GM12872 (cell line): Measurements from ENCODE around the gene CKAP2.

Source experiments
- TF ChIP-seq, protein P1 (sequence below): IDR thresholded peaks from 3 replicates; pipeline ENCODE4 v1.5.1; 2011; ENCODE audit warnings: low read depth, mild to moderate bottlenecking, low read length, moderate library complexity; ENCODE audit not compliant: insufficient read depth

CKAP2 gene

DNA sequence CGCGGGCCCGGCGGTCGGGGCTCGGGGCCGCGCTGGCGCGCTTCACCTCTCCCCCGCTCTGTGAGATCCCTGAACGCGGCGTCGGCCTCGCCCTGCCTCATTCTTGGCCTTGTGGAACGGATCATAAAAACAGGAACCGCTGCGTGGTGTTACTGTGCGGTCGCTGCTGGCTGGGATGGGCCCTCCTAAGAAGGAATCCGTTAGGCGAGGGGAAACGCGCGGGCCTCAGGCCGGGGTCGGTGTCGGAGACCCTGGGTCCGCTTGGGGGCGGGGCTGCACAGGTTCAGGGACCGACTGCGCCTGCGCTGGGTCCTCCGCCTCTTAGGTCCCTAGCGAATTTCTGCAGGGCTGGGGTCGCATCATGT lies 381 bp downstream of the CKAP2 start:
- TF ChIP-seq, protein P1, sequence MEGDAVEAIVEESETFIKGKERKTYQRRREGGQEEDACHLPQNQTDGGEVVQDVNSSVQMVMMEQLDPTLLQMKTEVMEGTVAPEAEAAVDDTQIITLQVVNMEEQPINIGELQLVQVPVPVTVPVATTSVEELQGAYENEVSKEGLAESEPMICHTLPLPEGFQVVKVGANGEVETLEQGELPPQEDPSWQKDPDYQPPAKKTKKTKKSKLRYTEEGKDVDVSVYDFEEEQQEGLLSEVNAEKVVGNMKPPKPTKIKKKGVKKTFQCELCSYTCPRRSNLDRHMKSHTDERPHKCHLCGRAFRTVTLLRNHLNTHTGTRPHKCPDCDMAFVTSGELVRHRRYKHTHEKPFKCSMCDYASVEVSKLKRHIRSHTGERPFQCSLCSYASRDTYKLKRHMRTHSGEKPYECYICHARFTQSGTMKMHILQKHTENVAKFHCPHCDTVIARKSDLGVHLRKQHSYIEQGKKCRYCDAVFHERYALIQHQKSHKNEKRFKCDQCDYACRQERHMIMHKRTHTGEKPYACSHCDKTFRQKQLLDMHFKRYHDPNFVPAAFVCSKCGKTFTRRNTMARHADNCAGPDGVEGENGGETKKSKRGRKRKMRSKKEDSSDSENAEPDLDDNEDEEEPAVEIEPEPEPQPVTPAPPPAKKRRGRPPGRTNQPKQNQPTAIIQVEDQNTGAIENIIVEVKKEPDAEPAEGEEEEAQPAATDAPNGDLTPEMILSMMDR: no peak

DNA sequence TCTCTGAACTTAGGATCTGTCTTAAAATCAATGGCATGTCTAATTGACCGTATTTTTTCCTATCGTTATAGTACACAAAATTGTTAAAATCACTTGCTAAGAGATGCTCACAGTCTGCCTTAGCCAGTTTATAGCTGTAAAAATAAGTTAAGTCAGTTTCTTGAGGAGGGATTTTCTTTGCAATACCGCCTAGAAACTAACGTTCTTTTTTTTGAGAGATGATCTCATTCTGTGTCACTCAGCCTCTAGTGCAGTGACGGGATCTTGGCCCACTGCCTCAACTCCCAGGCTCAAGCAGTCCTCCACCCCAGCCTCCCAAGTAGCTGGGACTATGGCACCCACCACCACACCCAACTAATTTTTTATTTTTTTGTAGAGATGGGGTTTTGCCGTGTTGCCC lies 4.4 kb downstream of the CKAP2 start:
- TF ChIP-seq, protein P1: no peak

DNA sequence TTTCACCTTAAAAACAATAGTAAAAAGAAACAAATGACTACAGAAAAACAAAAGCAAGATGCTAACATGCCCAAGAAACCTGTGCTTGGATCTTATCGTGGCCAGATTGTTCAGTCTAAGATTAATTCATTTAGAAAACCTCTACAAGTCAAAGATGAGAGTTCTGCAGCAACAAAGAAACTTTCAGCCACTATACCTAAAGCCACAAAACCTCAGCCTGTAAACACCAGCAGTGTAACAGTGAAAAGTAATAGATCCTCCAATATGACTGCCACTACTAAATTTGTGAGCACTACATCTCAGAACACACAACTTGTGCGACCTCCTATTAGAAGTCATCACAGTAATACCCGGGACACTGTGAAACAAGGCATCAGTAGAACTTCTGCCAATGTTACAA lies 6.0 kb downstream of the CKAP2 start:
- TF ChIP-seq, protein P1: no peak

DNA sequence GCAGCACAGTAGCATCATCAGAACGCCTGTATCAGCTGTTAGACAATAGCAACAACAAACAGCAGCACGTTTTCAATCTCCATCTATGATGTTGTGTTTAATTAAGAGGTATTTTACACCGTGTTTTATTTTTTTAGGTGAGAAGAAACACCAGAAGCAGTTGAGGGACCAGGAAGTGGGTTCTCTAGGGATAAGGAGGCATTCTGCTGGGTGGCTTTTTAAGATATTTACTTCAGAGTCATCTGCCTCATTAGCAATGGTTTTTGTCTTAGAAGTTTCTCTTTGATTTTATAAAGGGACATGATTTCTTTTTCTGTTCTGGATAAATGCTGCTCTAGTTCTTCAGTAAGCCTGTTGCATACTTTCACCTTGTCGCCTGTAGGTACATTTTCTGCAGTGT lies 8.2 kb downstream of the CKAP2 start:
- TF ChIP-seq, protein P1: no peak
